ENCODE data around the gene CDC26. TPM values are rescaled to one million over a fixed set of nuclear protein-coding genes. Genes with fewer than 3 reads are reported as not detected.
A peak's percentile ranks its signal among the peaks of the same experiment; 100 is the strongest.

CDC26 gene
- total RNA-seq, 2 experiments from 2014 or later: 15.8 to 18.0 TPM

DNA sequence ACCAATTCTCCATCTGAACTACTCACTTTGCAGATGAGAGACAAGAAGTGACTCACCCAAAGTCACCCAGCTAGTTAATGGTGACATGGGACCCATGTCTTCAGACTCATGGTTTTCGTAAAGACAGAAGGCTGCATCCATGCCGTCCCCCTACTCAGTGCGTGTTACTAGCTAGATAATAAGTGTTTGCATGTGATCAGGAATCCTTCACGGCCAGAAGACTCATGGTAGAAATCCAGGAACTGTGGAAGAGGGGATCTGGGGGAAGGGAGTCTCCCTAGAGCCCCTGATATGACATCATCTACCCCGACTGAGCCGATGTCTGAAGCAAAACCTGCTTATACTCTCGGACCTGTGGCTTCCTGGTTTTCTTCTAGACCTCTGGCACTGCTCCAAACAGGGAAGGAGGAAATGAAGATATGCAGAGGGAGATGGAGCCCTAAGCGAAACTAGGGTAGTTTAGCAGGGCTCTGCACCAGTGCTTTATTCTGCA lies 24.5 kb upstream of the CDC26 start:
- no peaks in the 10 kb centered on the region for H3K4me1 ChIP-seq (ENCODE audit: insufficient read depth, low read length)
- H3K27me3 ChIP-seq (ENCODE audit: control insufficient read depth in 1 of 2, insufficient read depth in 2 of 2, low read length in 2 of 2): no peaks in the 10 kb centered on the region
- POLR2A ChIA-PET: no interaction called here
- no peak overlapping the region for H3K27ac ChIP-seq (ENCODE audit: low read depth in 1 of 2, low read length in 2 of 2)
- peak in 3 of 14 experiments; percentile 5 to 23 (median 22) for DNase-seq
- intact Hi-C loops (cut with DNase I, micrococcal nuclease): no loop called here
- H3K9me3 ChIP-seq (ENCODE audit: control insufficient read depth in 1 of 2, insufficient read depth in 1 of 2, low read length in 2 of 2): no peaks in the 10 kb centered on the region
- no peaks in the 10 kb centered on the region for H3K27me3 Mint-ChIP-seq
- no peaks in the 10 kb centered on the region for H3K36me3 Mint-ChIP-seq (ENCODE audit: low read depth)
- CTCF ChIA-PET: no interaction called here
- H3K4me1 Mint-ChIP-seq (ENCODE audit: low read depth): no peaks in the 10 kb centered on the region
- H3K4me3 Mint-ChIP-seq: no peak overlapping the region
- no peaks in the 10 kb centered on the region for H3K36me3 ChIP-seq (ENCODE audit: insufficient read depth, low read length)
- no peak overlapping the region for H3K27ac Mint-ChIP-seq
- no peak for ATAC-seq (ENCODE audit: poor library complexity)
- no peaks in the 10 kb centered on the region for H3K9me3 Mint-ChIP-seq
- no peak overlapping the region for H3K4me3 ChIP-seq (ENCODE audit: low read length)
- TF ChIP-seq, protein P1, sequence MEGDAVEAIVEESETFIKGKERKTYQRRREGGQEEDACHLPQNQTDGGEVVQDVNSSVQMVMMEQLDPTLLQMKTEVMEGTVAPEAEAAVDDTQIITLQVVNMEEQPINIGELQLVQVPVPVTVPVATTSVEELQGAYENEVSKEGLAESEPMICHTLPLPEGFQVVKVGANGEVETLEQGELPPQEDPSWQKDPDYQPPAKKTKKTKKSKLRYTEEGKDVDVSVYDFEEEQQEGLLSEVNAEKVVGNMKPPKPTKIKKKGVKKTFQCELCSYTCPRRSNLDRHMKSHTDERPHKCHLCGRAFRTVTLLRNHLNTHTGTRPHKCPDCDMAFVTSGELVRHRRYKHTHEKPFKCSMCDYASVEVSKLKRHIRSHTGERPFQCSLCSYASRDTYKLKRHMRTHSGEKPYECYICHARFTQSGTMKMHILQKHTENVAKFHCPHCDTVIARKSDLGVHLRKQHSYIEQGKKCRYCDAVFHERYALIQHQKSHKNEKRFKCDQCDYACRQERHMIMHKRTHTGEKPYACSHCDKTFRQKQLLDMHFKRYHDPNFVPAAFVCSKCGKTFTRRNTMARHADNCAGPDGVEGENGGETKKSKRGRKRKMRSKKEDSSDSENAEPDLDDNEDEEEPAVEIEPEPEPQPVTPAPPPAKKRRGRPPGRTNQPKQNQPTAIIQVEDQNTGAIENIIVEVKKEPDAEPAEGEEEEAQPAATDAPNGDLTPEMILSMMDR (IDR thresholded peaks at IDR 0.05): no peak

DNA sequence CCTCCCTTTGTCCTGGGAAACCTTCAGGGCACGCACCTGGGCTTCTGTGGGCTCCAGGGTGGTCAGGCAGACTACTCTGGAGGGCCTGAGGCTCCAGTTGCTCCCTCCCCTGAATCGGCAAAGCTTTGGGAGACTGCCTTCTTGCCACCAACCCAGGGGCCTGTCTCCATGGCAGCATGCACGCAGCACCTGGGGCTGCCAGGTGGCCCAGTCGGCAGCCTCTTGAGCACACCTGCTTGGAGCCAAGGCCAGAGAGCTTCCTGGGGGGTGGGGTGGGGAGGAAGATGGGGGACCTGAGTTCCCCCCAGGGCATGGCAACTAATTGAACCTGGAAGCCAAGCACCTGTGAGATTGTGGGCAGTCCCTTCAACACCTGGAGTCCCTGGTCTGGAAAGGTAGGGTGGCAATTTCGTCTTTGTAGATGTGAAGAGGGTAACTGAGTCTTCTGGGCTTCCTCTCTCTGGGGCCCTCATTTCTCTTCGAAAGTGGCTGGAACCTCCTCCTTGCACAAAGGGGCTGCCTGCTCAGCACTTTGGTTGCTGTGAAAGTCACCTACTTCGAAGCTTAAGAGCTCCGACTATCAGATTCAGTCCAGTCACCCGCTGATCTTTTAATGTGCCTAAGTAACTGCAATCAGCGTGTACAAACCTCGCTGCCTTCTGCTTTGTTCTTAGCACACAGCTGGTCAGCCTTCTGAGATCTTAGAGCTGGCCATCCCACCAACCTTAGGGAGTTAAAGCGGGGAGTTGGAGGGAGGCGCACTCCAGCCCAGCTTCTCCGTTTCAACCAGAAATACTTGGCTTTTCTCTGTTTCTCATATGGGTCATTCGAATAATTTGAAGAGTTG lies 23.8 kb upstream of the CDC26 start:
- Histone ChIP-seq H3K27me3 (ENCODE audit: control insufficient read depth in 1 of 2, insufficient read depth in 2 of 2, low read length in 2 of 2) (no peaks in the 10 kb centered on the region), H3K36me3 (ENCODE audit: insufficient read depth, low read length) (no peaks in the 10 kb centered on the region), H3K9me3 (ENCODE audit: control insufficient read depth in 1 of 2, insufficient read depth in 1 of 2, low read length in 2 of 2) (no peaks in the 10 kb centered on the region), H3K4me1 (ENCODE audit: insufficient read depth, low read length) (no peaks in the 10 kb centered on the region), H3K27ac (ENCODE audit: low read depth in 1 of 2, low read length in 2 of 2) (no peak overlapping the region), H3K4me3 (ENCODE audit: low read length) (no peak overlapping the region)
- ATAC-seq (ENCODE audit: poor library complexity): no peak
- no peaks in the 10 kb centered on the region for H3K9me3 Mint-ChIP-seq
- TF ChIP-seq, protein P1 (IDR thresholded peaks at IDR 0.05): no peak
- H3K27me3 Mint-ChIP-seq: no peaks in the 10 kb centered on the region
- no peaks in the 10 kb centered on the region for H3K36me3 Mint-ChIP-seq (ENCODE audit: low read depth)
- DNase-seq: peak in 1 of 14 experiments; percentile 9
- POLR2A ChIA-PET: no interaction called here
- CTCF ChIA-PET: no interaction called here
- intact Hi-C loops (cut with DNase I, micrococcal nuclease): no loop called here
- H3K4me1 Mint-ChIP-seq (ENCODE audit: low read depth): no peaks in the 10 kb centered on the region
- H3K4me3 Mint-ChIP-seq: no peak overlapping the region
- no peak overlapping the region for H3K27ac Mint-ChIP-seq

DNA sequence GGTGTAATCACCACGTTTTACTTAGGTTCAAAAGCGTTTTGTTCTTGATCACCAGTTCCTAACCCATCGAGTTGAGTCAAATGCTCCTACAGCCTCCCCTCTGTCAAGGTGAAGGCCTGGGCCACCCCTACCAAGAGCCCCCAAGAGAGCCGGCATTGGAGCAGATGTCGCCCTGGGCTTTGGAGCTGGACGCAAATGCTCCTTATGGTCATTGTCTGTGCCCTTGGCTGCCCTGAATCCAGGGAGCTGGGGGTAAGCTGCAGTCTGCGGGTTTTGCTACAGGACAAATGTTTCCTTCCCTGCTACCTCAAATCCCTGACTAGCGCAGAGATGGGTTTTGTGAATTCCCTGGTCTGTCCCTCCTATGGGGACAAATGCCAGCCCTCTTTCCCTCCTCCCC lies 22.9 kb upstream of the CDC26 start:
- ChIA-PET POLR2A (no interaction called here), CTCF (no interaction called here)
- H3K36me3 Mint-ChIP-seq (ENCODE audit: low read depth): peaks cover 7% of the 10 kb centered on the region
- H3K4me3 ChIP-seq (ENCODE audit: low read length): no peak overlapping the region
- H3K36me3 ChIP-seq (ENCODE audit: insufficient read depth, low read length): peaks cover under 1% of the 10 kb centered on the region
- H3K9me3 Mint-ChIP-seq: no peaks in the 10 kb centered on the region
- H3K27ac ChIP-seq (ENCODE audit: low read depth in 1 of 2, low read length in 2 of 2): no peak overlapping the region
- no peak for DNase-seq
- no peak for ATAC-seq (ENCODE audit: poor library complexity)
- H3K27ac Mint-ChIP-seq: no peak overlapping the region
- H3K4me3 Mint-ChIP-seq: no peak overlapping the region
- intact Hi-C loops (cut with DNase I, micrococcal nuclease): no loop called here
- H3K4me1 Mint-ChIP-seq (ENCODE audit: low read depth): no peaks in the 10 kb centered on the region
- TF ChIP-seq, protein P1 (IDR thresholded peaks at IDR 0.05): no peak
- H3K27me3 ChIP-seq (ENCODE audit: control insufficient read depth in 1 of 2, insufficient read depth in 2 of 2, low read length in 2 of 2): no peaks in the 10 kb centered on the region
- no peaks in the 10 kb centered on the region for H3K4me1 ChIP-seq (ENCODE audit: insufficient read depth, low read length)
- no peaks in the 10 kb centered on the region for H3K27me3 Mint-ChIP-seq
- H3K9me3 ChIP-seq (ENCODE audit: control insufficient read depth in 1 of 2, insufficient read depth in 1 of 2, low read length in 2 of 2): no peaks in the 10 kb centered on the region
